NB4 (cell line): Measurements from ENCODE around the gene CFAP92.

Source experiments
- DNase-seq: peaks from one replicate; pipeline ENCODE4 v3.0.0; 2010; ENCODE audit warnings: low read depth
- H3K4me3 ChIP-seq: one replicate; pipeline ENCODE4 v1.5.1; 2011; ENCODE audit warnings: mild to moderate bottlenecking, low read depth, low read length, moderate library complexity
- MYC ChIP-seq: IDR thresholded peaks from 2 replicates; pipeline ENCODE4 v1.6.1; 2011; ENCODE audit warnings: low read depth, low read length
- POLR2A ChIP-seq: IDR thresholded peaks from 2 replicates; pipeline ENCODE4 v1.6.1; 2011; ENCODE audit warnings: mild to moderate bottlenecking; ENCODE audit not compliant: insufficient read length; ENCODE audit errors: extremely low read depth
- TF ChIP-seq, protein P1 (sequence below): IDR thresholded peaks from 2 replicates; pipeline ENCODE4 v1.6.1; 2011; ENCODE audit warnings: low read depth, low read length
- TF ChIP-seq, protein P2 (sequence below): IDR thresholded peaks from one replicate; pipeline ENCODE4 v1.5.1; 2012; ENCODE audit warnings: low read depth, low read length

The CFAP92 gene

DNA sequence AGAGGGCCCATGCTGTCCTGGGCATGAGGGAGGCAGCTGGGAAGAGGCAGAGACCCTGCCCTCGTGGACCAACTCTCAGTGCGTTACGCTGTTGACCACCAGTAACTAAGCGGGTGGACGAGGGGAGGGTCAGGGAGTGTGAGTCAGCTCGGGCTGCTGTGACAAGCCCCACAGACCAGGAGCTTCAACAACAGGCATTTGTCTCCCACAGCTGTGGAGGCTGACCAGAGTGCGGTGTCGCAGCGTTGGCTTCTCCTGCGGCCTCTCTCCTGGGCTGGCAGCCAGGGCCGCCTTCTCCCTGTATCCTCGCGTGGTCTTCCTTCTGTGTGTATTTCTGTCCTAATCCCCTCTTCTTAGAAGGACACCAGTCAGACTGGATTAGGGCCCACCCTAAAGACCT lies 20.3 kb upstream of the CFAP92 start:
- no peak for DNase-seq
- no peak overlapping the region for H3K4me3 ChIP-seq
- TF ChIP-seq, protein P1, sequence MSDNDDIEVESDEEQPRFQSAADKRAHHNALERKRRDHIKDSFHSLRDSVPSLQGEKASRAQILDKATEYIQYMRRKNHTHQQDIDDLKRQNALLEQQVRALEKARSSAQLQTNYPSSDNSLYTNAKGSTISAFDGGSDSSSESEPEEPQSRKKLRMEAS = no peak
- no peak for TF ChIP-seq MYC
- TF ChIP-seq POLR2A = no peak
- TF ChIP-seq, protein P2, sequence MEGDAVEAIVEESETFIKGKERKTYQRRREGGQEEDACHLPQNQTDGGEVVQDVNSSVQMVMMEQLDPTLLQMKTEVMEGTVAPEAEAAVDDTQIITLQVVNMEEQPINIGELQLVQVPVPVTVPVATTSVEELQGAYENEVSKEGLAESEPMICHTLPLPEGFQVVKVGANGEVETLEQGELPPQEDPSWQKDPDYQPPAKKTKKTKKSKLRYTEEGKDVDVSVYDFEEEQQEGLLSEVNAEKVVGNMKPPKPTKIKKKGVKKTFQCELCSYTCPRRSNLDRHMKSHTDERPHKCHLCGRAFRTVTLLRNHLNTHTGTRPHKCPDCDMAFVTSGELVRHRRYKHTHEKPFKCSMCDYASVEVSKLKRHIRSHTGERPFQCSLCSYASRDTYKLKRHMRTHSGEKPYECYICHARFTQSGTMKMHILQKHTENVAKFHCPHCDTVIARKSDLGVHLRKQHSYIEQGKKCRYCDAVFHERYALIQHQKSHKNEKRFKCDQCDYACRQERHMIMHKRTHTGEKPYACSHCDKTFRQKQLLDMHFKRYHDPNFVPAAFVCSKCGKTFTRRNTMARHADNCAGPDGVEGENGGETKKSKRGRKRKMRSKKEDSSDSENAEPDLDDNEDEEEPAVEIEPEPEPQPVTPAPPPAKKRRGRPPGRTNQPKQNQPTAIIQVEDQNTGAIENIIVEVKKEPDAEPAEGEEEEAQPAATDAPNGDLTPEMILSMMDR = no peak

DNA sequence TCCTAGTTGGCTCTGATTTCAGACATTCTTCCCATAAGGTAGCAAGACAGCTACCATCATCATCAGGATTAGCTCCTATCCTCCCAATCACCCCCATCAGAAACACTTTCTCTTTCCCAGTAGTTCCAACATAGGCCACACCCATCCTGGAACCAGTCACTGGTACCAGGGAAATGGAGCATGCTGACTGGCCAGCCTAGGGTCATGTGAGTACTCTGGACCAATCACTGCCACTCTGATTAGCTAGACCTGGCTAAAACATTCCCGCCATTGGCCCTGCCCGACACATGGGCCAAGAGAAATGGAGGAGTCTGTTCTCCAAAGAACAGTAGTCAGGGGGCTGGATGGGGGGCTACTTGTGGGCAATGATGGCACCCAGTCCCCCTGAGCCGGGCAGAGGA lies 19.6 kb upstream of the CFAP92 start:
- TF ChIP-seq, protein P2 = no peak
- TF ChIP-seq, protein P1 = no peak
- no peak for TF ChIP-seq MYC
- TF ChIP-seq POLR2A = no peak
- no peak for DNase-seq
- H3K4me3 ChIP-seq = no peak overlapping the region

DNA sequence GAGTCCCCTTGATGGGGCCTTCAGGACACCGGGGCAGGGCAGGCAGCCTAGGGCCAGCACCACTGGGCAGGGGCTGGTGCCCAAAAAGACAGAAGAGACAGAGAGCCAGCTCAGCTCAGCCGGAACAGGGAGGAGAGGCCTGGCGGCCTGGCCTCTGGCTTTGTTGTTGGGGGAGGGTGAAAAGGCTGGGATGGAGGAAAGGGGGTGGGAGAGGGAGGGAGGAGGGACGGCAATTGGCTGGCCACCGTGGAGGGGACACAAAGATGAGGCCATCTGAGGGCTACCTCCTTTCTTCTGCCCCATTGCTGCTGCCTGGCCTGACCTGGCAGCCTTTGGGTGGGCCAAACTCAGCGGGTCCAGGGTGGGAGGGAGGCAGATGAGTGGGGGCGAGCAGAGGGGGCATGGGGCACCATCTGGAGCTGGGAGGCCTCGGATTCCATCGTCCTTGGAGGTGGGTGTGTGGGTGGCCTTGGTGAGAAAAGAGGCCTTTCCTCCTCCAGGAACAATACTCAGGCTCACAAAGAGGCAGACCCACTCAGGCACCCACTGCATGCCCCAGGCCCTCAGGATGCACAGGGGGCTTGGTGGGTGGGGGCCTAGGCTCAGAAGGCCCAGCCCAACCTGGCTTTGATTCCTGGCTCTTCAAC lies 16.6 kb upstream of the CFAP92 start:
- no peak for DNase-seq
- no peak overlapping the region for H3K4me3 ChIP-seq
- TF ChIP-seq, protein P2 = no peak
- TF ChIP-seq POLR2A (no peak), MYC (no peak)
- TF ChIP-seq, protein P1 = no peak

DNA sequence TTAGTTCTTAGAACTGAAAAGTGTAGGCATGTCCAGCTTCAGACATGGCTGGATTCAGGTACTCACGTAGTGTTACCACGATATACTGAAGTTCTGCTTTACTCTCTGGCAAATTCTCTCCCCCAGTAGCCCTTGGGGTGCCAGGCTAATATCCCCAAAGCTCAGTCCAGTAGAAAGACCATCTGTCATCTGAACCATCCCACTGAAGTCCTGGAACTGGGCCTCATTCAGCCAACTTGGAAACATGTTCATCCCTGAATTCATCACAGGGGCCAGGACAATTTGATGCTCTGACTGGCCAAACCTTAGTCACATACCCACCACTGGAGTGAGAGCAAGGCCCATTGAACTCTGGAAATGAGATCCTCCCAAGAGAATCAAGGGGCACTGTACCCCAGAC lies 15.4 kb upstream of the CFAP92 start:
- DNase-seq = no peak
- TF ChIP-seq MYC (no peak), POLR2A (no peak)
- TF ChIP-seq, protein P1 = no peak
- no peak overlapping the region for H3K4me3 ChIP-seq

DNA sequence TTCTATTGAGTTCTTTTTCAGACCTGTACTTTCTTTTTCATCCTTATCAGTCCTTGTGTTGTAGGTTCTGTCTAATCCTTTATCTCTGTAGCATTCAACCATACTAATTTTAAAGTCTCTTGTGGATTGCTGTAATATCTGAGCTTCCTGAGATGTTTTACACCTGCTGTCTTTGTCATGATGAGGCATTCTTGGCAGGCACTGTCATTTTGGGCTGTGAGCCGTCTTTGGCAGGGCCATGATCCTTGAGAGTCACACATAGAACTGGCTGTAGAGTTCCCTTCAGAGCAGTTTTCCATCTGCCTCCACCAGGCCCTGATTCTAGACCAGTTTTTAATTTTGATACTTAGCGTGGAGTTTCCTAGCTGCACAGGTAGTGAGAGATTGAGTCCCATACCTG lies 13.9 kb upstream of the CFAP92 start:
- DNase-seq = no peak
- TF ChIP-seq MYC (no peak), POLR2A (no peak)
- TF ChIP-seq, protein P2 = no peak
- TF ChIP-seq, protein P1 = no peak
- no peak overlapping the region for H3K4me3 ChIP-seq

DNA sequence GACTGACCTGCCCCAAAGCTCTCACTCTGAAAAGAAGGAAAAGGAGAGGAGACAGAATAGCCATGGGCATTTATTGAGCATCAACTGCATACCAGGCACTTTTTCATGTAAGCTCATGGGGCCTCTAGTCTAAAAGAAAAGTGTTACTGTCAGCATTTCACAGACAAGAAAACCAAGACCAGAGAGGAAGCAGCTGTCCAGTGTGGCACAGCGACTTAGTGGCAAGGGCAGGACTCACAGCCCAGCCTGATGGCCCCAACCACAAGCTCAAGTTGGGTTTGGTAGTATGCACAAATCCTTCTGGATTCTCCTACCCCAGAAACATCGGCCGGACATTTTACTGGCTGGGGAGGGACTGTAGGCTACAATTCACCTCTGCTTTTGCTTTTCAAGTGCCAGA lies 13.0 kb upstream of the CFAP92 start:
- DNase-seq = no peak

More for the DNA sequence above, 13.0 kb upstream of the CFAP92 start:
- TF ChIP-seq POLR2A = no peak
- TF ChIP-seq, protein P1 = no peak
- TF ChIP-seq, protein P2 = no peak
- no peak overlapping the region for H3K4me3 ChIP-seq
